ENCODE data around the gene ETV7. TPM values are rescaled to one million over a fixed set of nuclear protein-coding genes. Genes with fewer than 3 reads are reported as not detected.
A peak's percentile ranks its signal among the peaks of the same experiment; 100 is the strongest.

Gene ETV7
- total RNA-seq, 1 donor from 2014 or later: not detected

GRCh38 chr6:36428911-36429310, 41.4 kb upstream of the ETV7 start:
- peaks cover 3% of the 10 kb centered on the region for H3K4me1 Mint-ChIP-seq (ENCODE audit: low read depth, unreplicated experiment)
- no peaks in the 10 kb centered on the region for H3K27me3 Mint-ChIP-seq (ENCODE audit: unreplicated experiment)
- H3K27ac Mint-ChIP-seq (ENCODE audit: unreplicated experiment): no peak overlapping the region
- TF ChIP-seq CTCF (IDR thresholded peaks at IDR 0.05; ENCODE audit: partially characterized antibody, unreplicated experiment): no peak
- H3K36me3 Mint-ChIP-seq (ENCODE audit: unreplicated experiment): no peaks in the 10 kb centered on the region
- DNase-seq: no peak
- no peak overlapping the region for H3K4me3 Mint-ChIP-seq (ENCODE audit: unreplicated experiment)
- no peaks in the 10 kb centered on the region for H3K9me3 Mint-ChIP-seq (ENCODE audit: unreplicated experiment)

DNA sequence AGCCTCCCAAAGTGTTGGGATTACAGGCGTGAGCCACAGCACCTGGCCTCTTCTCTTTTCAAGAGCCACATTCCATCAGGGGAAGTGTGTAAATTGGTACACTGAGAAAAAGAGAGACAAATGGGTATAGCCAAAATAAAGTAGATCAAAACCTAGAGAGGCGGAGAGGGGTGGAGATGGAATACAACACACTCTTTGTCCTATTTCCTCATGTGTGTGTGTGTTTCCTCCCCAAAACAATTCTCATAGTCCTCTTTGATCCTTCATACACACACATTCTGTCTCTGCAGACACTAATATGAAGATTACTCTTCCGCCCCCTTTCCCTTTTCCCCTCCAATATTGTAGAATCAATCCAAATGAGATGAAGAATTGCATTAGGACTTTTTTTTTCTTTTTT, 39.2 kb upstream of the ETV7 start:
- no peak for TF ChIP-seq CTCF (IDR thresholded peaks at IDR 0.05; ENCODE audit: partially characterized antibody, unreplicated experiment)
- no peak for DNase-seq
- peaks cover 3% of the 10 kb centered on the region for H3K9me3 Mint-ChIP-seq (ENCODE audit: unreplicated experiment)
- H3K4me3 Mint-ChIP-seq (ENCODE audit: unreplicated experiment): no peak overlapping the region
- no peaks in the 10 kb centered on the region for H3K36me3 Mint-ChIP-seq (ENCODE audit: unreplicated experiment)
- H3K27ac Mint-ChIP-seq (ENCODE audit: unreplicated experiment): no peak overlapping the region
- peaks cover 8% of the 10 kb centered on the region for H3K4me1 Mint-ChIP-seq (ENCODE audit: low read depth, unreplicated experiment)
- no peaks in the 10 kb centered on the region for H3K27me3 Mint-ChIP-seq (ENCODE audit: unreplicated experiment)

GRCh38 chr6:36423101-36423824, 35.8 kb upstream of the ETV7 start:
- TF ChIP-seq CTCF (IDR thresholded peaks at IDR 0.05; ENCODE audit: partially characterized antibody, unreplicated experiment): peak; percentile 22
- Mint-ChIP-seq H3K27ac (ENCODE audit: unreplicated experiment) (peak overlapping the region; percentile 57), H3K27me3 (ENCODE audit: unreplicated experiment) (no peaks in the 10 kb centered on the region), H3K4me3 (ENCODE audit: unreplicated experiment) (peak overlapping the region; percentile 89), H3K9me3 (ENCODE audit: unreplicated experiment) (peaks cover 4% of the 10 kb centered on the region), H3K36me3 (ENCODE audit: unreplicated experiment) (no peaks in the 10 kb centered on the region), H3K4me1 (ENCODE audit: low read depth, unreplicated experiment) (peaks cover 5% of the 10 kb centered on the region)
- DNase-seq: peak; percentile 98

DNA sequence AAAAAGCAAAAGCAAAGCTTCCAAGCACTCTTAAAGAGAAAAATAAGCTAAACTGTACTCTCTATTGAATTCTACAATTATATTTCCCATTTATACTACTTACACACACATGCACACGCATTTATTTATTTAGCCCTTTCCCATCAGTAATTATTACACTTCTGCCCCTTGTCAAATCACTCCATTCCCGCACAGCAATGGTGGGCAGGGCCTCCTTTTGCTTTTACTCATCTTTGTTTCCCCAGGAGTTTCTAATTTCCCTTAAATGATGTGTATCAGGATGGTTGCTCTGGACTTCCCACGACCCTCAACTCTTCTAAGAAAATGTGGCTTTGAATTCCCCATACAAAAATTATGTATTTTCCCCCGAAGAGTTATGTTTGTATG, 35.2 kb upstream of the ETV7 start:
- Mint-ChIP-seq H3K4me1 (ENCODE audit: low read depth, unreplicated experiment) (peaks cover 5% of the 10 kb centered on the region), H3K36me3 (ENCODE audit: unreplicated experiment) (no peaks in the 10 kb centered on the region), H3K27ac (ENCODE audit: unreplicated experiment) (peak overlapping the region; percentile 57), H3K9me3 (ENCODE audit: unreplicated experiment) (peaks cover 4% of the 10 kb centered on the region), H3K4me3 (ENCODE audit: unreplicated experiment) (peak overlapping the region; percentile 89), H3K27me3 (ENCODE audit: unreplicated experiment) (no peaks in the 10 kb centered on the region)
- no peak for DNase-seq
- TF ChIP-seq CTCF (IDR thresholded peaks at IDR 0.05; ENCODE audit: partially characterized antibody, unreplicated experiment): no peak

DNA sequence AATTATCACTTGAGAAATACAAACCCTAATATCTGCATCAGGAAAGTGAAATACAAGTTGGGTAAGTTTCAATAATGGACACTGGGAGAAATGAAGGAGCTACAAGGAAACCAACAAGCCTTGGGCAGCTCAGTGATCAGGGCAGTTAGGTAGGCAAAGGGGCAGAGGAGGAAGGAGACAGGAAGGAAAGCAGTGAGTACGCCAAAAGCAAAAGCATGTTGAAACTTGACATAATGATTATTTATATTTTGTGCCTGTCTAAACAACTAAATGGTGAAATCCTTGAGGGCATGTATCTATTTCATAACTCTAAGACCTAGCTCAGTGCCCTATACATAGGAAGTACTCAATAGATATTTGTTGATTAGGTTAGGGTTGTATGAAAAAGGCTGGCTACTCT, 31.8 kb upstream of the ETV7 start:
- no peaks in the 10 kb centered on the region for H3K36me3 Mint-ChIP-seq (ENCODE audit: unreplicated experiment)
- peaks cover 4% of the 10 kb centered on the region for H3K9me3 Mint-ChIP-seq (ENCODE audit: unreplicated experiment)
- no peaks in the 10 kb centered on the region for H3K27me3 Mint-ChIP-seq (ENCODE audit: unreplicated experiment)
- DNase-seq: no peak
- H3K4me3 Mint-ChIP-seq (ENCODE audit: unreplicated experiment): no peak overlapping the region
- TF ChIP-seq CTCF (IDR thresholded peaks at IDR 0.05; ENCODE audit: partially characterized antibody, unreplicated experiment): no peak
- H3K27ac Mint-ChIP-seq (ENCODE audit: unreplicated experiment): no peak overlapping the region
- H3K4me1 Mint-ChIP-seq (ENCODE audit: low read depth, unreplicated experiment): peaks cover 5% of the 10 kb centered on the region

All from glutamatergic neuron (in vitro differentiated cells).